ENCODE results near the gene RASAL1.

GRCh38 chr12:113070117-113070906 is 65.2 kb downstream of the RASAL1 start:
- TF ChIP-seq, protein P1, sequence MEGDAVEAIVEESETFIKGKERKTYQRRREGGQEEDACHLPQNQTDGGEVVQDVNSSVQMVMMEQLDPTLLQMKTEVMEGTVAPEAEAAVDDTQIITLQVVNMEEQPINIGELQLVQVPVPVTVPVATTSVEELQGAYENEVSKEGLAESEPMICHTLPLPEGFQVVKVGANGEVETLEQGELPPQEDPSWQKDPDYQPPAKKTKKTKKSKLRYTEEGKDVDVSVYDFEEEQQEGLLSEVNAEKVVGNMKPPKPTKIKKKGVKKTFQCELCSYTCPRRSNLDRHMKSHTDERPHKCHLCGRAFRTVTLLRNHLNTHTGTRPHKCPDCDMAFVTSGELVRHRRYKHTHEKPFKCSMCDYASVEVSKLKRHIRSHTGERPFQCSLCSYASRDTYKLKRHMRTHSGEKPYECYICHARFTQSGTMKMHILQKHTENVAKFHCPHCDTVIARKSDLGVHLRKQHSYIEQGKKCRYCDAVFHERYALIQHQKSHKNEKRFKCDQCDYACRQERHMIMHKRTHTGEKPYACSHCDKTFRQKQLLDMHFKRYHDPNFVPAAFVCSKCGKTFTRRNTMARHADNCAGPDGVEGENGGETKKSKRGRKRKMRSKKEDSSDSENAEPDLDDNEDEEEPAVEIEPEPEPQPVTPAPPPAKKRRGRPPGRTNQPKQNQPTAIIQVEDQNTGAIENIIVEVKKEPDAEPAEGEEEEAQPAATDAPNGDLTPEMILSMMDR (IDR thresholded peaks at IDR 0.05) = no peak
- TF ChIP-seq POLR2A (IDR thresholded peaks at IDR 0.05) = no peak

Data from heart left ventricle (tissue), 13 donors.